HG03159 (cell line): ENCODE results near the gene ZNF516.

Experiments used
- ATAC-seq: cut with Tn5 transposase; IDR thresholded peaks from one replicate; pipeline ENCODE4 v1.9.1; 2021; ENCODE audit warnings: mild to moderate bottlenecking, moderate library complexity; ENCODE audit not compliant: unreplicated experiment

The ZNF516 gene

DNA sequence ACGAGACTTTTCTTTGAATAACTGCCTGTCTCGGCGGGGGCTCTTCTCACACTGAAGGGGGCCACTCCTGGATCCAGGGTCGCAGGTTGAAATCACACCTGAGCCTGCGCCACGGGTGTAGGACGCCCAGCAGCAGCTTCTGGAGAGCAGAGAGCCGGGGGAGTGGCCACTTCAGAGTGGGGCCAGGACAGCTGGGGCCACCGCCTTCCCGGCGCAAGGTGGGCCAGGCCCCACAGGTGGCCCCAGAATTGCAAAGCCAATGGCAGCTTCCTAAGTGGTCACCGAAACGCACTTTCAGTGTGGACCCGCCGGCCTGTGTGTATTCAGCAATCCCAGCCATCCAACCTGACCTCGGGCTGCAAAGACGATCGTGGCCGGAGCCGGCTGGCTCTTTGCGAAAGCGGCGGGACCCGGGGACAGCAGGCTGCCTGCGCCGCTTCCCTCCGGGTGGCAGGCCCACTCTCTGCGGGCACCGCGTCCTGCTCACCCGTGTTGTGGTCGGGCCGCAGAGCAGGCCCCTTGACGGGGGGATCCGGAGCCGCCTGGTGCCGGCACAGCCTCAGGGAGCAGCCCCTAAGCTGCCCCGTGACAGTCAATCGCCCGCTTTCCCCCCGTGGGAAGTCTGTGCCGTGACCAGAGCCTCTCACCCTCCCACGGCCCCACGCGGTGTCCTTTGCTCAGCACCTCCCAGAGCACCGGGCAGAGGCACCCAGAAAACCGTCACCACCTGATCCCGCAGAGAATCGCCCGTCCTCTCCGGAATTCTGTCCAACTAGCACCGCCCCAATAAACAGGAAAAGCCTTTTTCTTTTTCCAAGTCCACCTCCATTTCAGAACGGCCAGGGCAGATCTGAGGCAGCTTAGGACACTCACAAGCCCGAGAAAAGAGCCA lies 144.7 kb downstream of the ZNF516 start:
- no peak for ATAC-seq

GRCh38 chr18:76349067-76349715 lies 145.9 kb downstream of the ZNF516 start:
- peak; percentile 77 for ATAC-seq

DNA sequence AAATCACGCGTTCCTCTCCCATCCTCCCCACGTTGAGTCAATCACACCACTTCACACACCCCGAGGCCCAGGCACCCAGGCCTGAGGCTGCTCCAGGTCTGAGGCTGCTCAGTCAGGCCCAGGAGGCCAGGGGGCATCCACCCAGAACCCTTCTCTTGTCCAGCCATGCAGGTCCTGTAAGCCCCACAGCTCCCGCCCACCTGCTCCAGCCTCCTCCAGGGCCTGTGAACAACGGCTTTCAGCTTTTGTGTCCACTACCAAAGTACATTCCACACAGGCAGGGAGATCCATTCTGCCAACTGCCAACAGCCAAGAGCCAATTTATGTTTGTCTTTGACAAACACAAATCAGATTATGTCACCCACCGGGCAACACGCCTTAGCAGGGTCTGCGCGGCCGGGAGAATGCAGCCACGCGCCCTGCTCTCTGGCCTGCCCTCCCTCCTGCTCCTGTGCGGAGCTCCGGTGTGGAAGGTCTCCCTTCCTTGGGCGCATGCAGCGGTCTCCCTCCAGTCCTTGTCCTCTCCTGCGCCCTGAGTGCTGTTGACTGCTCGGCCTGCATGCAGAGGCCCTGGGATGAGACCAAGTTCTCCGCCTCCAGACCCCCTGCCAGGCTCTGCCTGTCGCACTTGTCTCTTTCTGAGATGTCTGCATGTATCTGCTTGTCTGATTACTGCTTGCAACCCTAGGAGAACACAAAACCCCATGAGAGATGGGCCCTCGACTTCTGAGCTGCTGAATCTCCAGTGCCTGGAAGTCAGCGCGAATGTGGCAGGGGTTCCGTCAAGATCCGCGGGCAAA lies 146.6 kb downstream of the ZNF516 start:
- ATAC-seq, result peak; percentile 6

DNA sequence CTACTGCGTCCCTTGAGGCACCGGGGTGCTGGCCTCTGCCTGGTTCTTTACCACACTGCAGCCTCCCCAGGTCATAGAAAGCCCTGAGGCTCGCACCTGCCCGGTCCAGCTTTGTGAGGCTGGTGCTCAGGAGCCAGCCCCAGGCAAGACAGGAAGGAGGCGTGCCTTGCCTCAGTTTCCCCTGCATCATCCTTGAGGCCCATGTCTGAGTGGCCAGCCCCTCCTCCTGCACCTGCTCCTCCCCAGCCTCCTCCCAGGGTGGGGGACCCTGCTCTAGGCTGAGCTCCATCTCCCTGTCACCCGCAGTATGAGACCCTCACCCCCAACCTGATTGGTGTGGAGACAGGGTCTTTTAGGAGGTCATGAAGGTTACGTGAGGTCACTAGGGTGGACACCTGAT lies 147.7 kb downstream of the ZNF516 start:
- ATAC-seq, result no peak

DNA sequence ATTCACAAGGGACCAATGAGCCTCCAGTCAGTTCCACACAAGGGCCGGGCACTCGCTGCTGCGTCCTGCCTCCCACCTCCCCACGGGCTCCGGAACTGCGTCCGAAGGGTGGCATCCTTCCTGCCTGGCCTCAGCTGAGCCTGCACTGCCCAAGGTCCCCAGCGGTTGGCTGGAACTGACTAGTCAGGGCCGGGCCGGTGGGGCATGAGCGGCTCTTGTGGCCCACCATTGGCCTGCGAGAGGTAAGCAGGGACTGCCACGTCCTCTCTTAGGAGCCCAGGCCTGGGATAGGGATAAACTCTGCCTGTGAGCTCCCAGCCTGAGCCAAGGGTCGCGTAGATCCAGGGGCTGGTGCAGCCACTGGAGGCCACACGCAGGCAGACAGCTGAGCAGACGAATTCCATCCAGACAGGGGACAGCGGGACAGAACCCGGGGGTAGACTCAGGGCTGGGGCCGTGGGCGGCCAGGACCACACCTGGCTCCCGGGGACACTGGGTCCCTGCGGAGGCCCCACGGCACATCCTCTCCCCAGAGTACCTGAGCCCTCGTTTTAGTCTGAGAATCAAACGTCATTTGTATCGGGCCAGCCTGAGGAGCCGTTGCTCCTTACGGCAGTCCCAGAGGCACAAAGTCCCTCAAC lies 148.4 kb downstream of the ZNF516 start:
- no peak for ATAC-seq

DNA sequence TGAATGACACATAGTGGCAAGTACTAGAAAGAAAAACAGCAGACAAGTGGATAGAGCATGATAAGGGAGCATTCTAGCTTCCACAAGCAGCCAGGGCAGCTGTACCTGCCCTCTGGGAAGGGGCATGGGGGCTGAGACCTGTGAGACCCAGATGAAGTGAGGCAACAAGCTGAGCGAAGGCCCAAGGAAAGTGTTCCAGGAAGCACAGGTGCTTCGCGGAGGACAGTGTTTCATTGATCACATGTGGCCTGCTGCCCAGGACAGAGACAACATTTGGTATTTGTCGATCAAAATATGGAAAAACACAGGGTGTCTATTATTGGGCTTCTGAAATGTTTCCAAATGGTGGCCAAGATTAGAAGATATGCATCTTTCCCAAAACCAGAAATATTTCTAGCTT lies 149.1 kb downstream of the ZNF516 start:
- no peak for ATAC-seq

GRCh38 chr18:76343938-76344569 lies 151.0 kb downstream of the ZNF516 start:
- ATAC-seq, result no peak

- ATAC-seq, result no peak
These were observed 154.6 kb downstream of the ZNF516 start for GRCh38 chr18:76340410-76340809.

DNA sequence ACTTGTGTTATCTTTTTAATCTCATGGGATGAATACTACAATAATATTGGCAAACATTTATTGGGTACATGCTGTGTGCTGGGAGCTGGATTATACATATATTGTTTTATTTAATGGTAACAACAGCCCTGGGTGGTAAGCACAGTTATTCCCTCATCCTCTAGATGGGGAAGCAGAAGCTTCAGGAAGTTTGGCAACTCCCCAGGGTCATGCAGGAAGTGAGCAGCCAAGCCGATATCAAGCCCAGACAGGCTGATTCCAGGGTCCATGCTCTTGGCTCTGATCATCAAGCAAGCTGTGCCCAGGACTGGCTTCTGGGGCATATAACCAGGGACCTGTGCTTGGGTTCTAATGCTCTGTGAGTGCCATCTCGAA lies 155.8 kb downstream of the ZNF516 start:
- no peak for ATAC-seq

GRCh38 chr18:76338619-76339245 lies 156.3 kb downstream of the ZNF516 start:
- no peak for ATAC-seq

DNA sequence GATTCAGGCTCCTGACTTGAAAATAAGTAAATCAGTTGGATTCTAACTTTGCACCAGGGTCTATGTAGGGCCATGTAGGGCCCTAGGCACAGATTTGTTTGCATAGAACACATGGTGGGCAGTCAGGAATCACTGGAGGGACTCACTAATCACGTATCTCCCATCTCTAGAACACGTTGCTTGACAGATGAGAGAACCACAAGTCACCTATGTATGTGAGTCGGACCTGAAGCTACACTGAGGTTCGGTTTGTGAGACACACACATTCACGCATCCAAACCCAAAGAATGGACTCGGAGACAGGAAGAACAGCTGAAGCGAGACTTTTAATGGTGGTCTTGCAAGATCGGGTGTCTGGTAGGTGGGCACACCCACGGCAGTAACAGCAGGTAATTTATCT lies 157.0 kb downstream of the ZNF516 start:
- no peak for ATAC-seq

GRCh38 chr18:76335859-76336640 lies 159.0 kb downstream of the ZNF516 start:
- no peak for ATAC-seq

DNA sequence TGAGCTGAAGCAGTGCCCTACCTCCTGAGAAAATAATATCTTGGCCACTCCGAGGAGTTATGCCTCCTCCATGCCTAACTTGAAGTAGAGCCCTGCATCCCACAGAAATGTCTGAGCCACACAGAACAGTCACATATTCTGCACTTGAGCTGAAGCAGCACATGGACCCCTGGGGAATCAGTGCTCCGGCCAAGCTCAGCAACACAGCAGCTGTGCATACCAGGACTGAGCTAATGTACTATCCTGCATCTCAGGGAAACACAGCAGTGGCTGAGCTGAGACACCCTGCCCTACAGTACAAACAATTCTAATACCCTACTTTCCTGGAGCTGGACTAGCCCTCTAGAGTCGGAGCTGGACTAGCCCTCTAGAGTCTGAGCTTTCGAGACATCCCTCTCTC lies 166.9 kb downstream of the ZNF516 start:
- no peak for ATAC-seq

DNA sequence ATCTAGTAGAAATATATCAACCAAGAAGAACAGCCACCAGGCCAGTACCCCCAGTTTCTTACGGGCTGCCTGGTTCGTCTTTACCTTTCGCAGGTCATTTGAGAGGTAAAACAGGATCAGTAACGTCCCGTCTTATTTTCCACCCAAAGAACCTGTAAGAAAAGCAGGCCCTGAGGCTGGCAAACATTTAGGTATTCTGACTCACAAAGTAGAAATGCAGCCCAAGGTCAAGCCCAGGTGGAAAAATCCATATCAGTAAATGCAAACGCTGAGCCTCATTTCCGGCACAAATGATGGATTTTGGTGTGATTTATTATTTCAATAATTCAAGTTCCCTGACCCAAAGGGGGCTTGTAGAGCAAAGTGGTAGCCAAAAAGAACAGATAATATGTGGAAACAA lies 171.2 kb downstream of the ZNF516 start:
- no peak for ATAC-seq

- no peak for ATAC-seq
These were observed 172.4 kb downstream of the ZNF516 start for GRCh38 chr18:76322686-76323085.

DNA sequence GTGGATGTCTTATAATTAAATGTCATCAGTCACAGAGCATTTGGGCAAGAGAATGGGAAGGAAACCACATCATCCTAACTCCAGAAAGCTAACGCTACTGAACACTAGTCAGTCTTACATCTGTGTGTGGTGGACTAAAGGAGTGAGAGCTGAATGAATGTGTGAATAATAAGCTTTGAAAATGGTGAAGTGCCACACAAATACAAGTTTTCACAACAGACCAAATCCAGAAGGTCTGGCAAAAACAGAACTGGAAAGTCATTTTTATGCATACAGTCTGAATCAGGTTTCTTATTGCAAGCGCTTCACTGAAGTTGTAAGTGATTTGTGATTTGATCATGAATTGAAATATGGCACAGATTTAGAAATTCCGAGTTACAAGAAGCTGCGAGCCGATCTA lies 175.7 kb downstream of the ZNF516 start:
- ATAC-seq, result no peak

DNA sequence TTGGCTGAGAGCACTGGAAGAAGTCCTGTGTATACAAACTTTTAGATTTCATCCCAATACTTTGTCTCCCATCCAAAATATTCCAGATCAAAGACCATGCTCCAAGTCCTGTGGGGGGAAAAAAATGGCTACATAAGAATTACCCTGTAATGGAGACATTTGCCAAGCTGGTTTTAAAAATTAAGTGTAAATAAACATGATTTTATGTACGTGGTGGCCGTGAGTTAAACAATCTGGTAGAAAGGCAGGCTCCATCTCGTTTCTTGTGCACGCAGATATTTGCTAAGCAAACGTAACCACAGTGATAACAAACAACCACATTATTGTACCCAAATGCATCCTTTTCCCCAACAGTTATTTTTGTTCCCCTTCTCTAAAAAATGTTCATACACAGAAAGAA lies 176.4 kb downstream of the ZNF516 start:
- ATAC-seq, result no peak

GRCh38 chr18:76317136-76317535 lies 177.9 kb downstream of the ZNF516 start:
- no peak for ATAC-seq

- no peak for ATAC-seq
These were observed 179.3 kb downstream of the ZNF516 start for GRCh38 chr18:76315722-76316230.
